KMS-11 (cell line): ENCODE measurements around the gene ARMH4.

Experiments used
- H2AFZ ChIP-seq: fragments of 200-600 bp; sonication (generic); 2 replicates; pipeline ENCODE4 v1.6.1; 2016; ENCODE audit warnings: antibody characterized with exemption, mixed run types, low read depth
- H3K27ac ChIP-seq: fragments of 200-600 bp; sonication (generic); 2 replicates; pipeline ENCODE4 v1.6.1; 2016; ENCODE audit warnings: mild to moderate bottlenecking, mixed run types
- H3K27me3 ChIP-seq: fragments of 200-600 bp; sonication (generic); 2 replicates; pipeline ENCODE4 v1.6.1; 2017; ENCODE audit warnings: mild to moderate bottlenecking, low read depth, mixed run types, moderate library complexity; ENCODE audit not compliant: insufficient read depth
- H3K36me3 ChIP-seq: fragments of 200-600 bp; sonication (generic); 2 replicates; pipeline ENCODE4 v1.6.1; 2017; ENCODE audit warnings: mild to moderate bottlenecking, mixed run types; ENCODE audit not compliant: insufficient read depth
- H3K4me1 ChIP-seq: fragments of 200-600 bp; sonication (generic); 2 replicates; pipeline ENCODE4 v1.6.1; 2016; ENCODE audit warnings: mild to moderate bottlenecking, low read depth, mixed run types; ENCODE audit not compliant: poor library complexity, severe bottlenecking
- H3K4me2 ChIP-seq: fragments of 200-600 bp; sonication (generic); 2 replicates; pipeline ENCODE4 v1.7.0; 2016; ENCODE audit warnings: mild to moderate bottlenecking, mixed run types
- H3K4me3 ChIP-seq: fragments of 200-600 bp; sonication (generic); IDR thresholded peaks from 2 replicates; pipeline ENCODE4 v1.6.1; 2017; ENCODE audit warnings: low read depth, low read length, mixed read lengths; ENCODE audit not compliant: insufficient read depth
- H3K79me2 ChIP-seq: fragments of 200-600 bp; sonication (generic); 2 replicates; pipeline ENCODE4 v1.6.1; 2016; ENCODE audit warnings: low read depth, mixed run types; ENCODE audit not compliant: insufficient read depth
- H3K9ac ChIP-seq: fragments of 200-600 bp; sonication (generic); 2 replicates; pipeline ENCODE4 v1.6.1; 2016; ENCODE audit warnings: mild to moderate bottlenecking, mixed run types
- H4K20me1 ChIP-seq: fragments of 200-600 bp; sonication (generic); 2 replicates; pipeline ENCODE4 v1.6.1; 2016; ENCODE audit warnings: mild to moderate bottlenecking, mixed run types; ENCODE audit not compliant: insufficient read depth
- TF ChIP-seq, protein P1 (sequence below): fragments of 200-600 bp; sonication (generic); conservative IDR thresholded peaks from 2 replicates; pipeline ENCODE4 v1.6.1; 2017; ENCODE audit warnings: low read depth, mild to moderate bottlenecking, antibody characterized with exemption, low read length, moderate library complexity, mixed read lengths

ARMH4 gene

DNA sequence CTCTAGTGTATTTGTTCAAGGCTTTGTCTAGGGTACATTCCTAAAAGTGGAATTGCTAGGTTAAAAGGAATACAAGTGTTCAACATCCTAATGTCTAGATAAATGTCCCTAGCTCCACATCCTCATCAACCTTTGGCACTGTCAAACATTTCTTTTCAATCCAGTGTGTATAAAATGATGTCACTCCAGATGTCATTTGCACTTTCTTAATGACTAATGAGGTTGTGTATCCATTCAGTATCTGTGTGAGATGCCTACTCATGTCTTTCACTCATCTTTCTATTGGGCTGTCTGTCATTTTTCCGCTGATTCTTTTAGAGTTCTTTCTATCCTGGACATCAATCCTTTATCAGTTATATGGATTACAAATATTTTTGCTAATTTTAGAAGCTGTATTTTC, 43.3 kb downstream of the ARMH4 start:
- Histone ChIP-seq H3K4me2 (no peak overlapping the region), H3K36me3 (no peaks in the 10 kb centered on the region), H2AFZ (no peak overlapping the region), H3K4me1 (no peaks in the 10 kb centered on the region), H3K4me3 (no peak overlapping the region), H4K20me1 (no peaks in the 10 kb centered on the region), H3K79me2 (no peaks in the 10 kb centered on the region), H3K27ac (no peak overlapping the region), H3K9ac (no peak overlapping the region), H3K27me3 (no peaks in the 10 kb centered on the region)
- TF ChIP-seq, protein P1, sequence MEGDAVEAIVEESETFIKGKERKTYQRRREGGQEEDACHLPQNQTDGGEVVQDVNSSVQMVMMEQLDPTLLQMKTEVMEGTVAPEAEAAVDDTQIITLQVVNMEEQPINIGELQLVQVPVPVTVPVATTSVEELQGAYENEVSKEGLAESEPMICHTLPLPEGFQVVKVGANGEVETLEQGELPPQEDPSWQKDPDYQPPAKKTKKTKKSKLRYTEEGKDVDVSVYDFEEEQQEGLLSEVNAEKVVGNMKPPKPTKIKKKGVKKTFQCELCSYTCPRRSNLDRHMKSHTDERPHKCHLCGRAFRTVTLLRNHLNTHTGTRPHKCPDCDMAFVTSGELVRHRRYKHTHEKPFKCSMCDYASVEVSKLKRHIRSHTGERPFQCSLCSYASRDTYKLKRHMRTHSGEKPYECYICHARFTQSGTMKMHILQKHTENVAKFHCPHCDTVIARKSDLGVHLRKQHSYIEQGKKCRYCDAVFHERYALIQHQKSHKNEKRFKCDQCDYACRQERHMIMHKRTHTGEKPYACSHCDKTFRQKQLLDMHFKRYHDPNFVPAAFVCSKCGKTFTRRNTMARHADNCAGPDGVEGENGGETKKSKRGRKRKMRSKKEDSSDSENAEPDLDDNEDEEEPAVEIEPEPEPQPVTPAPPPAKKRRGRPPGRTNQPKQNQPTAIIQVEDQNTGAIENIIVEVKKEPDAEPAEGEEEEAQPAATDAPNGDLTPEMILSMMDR, result no peak

DNA sequence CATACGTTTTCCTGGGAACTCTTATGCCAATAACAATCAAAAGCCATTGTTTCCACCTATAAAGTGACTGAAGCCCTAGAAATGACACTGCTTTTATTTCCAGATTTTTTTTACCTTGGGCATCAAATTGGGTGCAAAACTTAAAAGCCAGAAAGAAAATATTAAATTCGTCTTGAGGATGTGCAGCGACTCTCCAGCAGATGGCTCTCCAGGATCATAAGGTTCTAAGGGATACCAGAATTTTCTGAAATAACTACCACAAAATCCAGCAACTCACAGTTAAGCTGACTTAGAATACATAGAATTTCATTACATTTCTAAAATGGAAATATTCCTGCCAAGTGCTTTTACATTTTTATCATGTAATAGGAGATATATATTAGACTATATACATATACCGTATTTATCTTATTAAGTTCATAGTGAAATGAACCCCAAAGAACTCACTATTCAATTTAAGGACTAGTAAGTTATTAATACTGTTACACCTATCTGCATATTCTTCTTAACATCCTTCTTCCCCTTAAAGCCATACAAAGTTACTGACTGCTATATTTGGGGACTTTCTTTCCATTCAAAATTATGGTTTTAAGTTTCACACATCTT, 44.0 kb downstream of the ARMH4 start:
- TF ChIP-seq, protein P1, result peak; percentile 65
- Histone ChIP-seq H3K4me2 (no peak overlapping the region), H3K27me3 (no peaks in the 10 kb centered on the region), H3K79me2 (no peaks in the 10 kb centered on the region), H2AFZ (no peak overlapping the region), H3K4me1 (no peaks in the 10 kb centered on the region), H3K4me3 (no peak overlapping the region), H4K20me1 (no peaks in the 10 kb centered on the region), H3K27ac (no peak overlapping the region), H3K36me3 (no peaks in the 10 kb centered on the region), H3K9ac (no peak overlapping the region)

DNA sequence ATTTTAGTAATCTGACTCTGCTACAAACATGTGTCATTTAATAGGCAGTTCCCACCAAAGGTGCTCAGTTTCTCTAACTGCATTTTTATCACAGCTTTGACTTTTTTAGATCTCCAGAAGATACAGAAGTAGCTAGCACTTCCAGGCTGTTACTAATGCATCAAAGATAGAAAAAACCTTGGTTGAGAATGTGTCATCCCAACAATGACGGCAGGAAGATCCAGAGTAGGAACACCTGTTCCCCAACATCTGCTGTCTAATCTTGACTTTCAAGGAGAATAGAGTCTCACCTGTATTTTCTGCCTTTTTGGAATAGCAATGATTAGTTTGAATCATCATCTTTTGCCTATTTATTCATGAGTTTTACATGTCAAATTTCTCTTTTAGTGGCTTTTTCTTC, 45.0 kb downstream of the ARMH4 start:
- Histone ChIP-seq H3K9ac (no peak overlapping the region), H3K79me2 (no peaks in the 10 kb centered on the region), H3K27me3 (no peaks in the 10 kb centered on the region), H3K27ac (no peak overlapping the region), H3K4me3 (no peak overlapping the region), H3K4me2 (no peak overlapping the region), H2AFZ (no peak overlapping the region), H3K4me1 (no peaks in the 10 kb centered on the region), H3K36me3 (no peaks in the 10 kb centered on the region), H4K20me1 (no peaks in the 10 kb centered on the region)
- TF ChIP-seq, protein P1, result no peak

DNA sequence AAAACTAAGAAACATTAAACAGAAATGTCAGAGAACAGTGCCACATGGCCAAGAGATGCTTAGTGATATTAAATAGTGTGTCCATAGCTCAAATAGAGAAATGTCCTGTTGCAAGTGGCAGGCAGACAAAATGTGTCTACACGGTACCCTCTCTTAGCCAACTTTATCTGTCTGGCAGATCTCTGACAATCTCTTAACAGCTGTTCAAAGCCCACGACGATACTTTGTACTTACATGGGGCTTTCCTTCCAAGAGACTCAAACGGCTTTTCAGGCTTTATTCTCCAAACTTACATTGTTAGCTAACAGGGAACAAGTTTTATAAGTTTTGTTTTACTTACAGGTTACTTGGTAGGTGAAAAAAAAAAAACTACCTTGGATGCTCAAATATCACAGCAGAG, 45.6 kb downstream of the ARMH4 start:
- TF ChIP-seq, protein P1, result no peak
- H3K9ac ChIP-seq, result no peak overlapping the region

More for the DNA sequence above, 45.6 kb downstream of the ARMH4 start:
- H3K4me2 ChIP-seq, result no peak overlapping the region
- H3K4me1 ChIP-seq, result no peaks in the 10 kb centered on the region
- no peak overlapping the region for H2AFZ ChIP-seq
- H3K36me3 ChIP-seq, result no peaks in the 10 kb centered on the region
- H4K20me1 ChIP-seq, result no peaks in the 10 kb centered on the region
- H3K4me3 ChIP-seq, result no peak overlapping the region
- H3K27me3 ChIP-seq, result no peaks in the 10 kb centered on the region
- no peak overlapping the region for H3K27ac ChIP-seq
- H3K79me2 ChIP-seq, result no peaks in the 10 kb centered on the region
